Caco-2 (cell line): ENCODE data around the gene ZMAT5. TPM values are rescaled to one million over a fixed set of nuclear protein-coding genes. Genes with fewer than 3 reads are reported as not detected.

ENCODE experiments used
- BruUV-seq: library from RNA; stranded (reverse); fragments of 400-500 nt; replicated peaks from 2 replicates; lab custom pipeline; 2021; lab: Mats Ljungman, UMichigan
- CTCF ChIA-PET: fragments of 300-600 bp; sonication (Branson Sonifier 250); formaldehyde crosslinking; loops from one replicate; lab custom pipeline; 2022; ENCODE audit warnings: antibody characterized with exemption; lab: Charles Lee
- POLR2A ChIA-PET: fragments of 300-600 bp; sonication (Branson Sonifier 250); formaldehyde crosslinking; loops from one replicate; lab custom pipeline; 2022; ENCODE audit warnings: antibody characterized with exemption; lab: Charles Lee
- DNase-seq, 2 experiments: peaks; one replicate each; pipeline versions ENCODE4 v3.0.0 to v3.0.0-alpha.2; 2020 to 2022
- H3K27me3 ChIP-seq: replicated peaks from 2 replicates; pipeline ENCODE4 v1.6.0; 2011; ENCODE audit warnings: low read length; ENCODE audit not compliant: control insufficient read depth, insufficient read depth
- H3K36me3 ChIP-seq: 2 replicates; pipeline ENCODE4 v1.5.1; 2011; ENCODE audit warnings: low read length; ENCODE audit not compliant: control insufficient read depth, insufficient read depth
- H3K4me1 ChIP-seq: fragments of 250-450 bp; sonication (Bioruptor Pico); 2 replicates; pipeline ENCODE4 v1.5.1; 2020; ENCODE audit warnings: mild to moderate bottlenecking
- H3K4me3 ChIP-seq: 2 replicates; pipeline ENCODE4 v1.5.1; 2011; ENCODE audit warnings: low read depth, mild to moderate bottlenecking, control low read depth, low read length
- H3K9me3 ChIP-seq: fragments of 250-450 bp; sonication (Bioruptor Pico); 2 replicates; pipeline ENCODE4 v1.5.1; 2020; ENCODE audit warnings: mild to moderate bottlenecking, moderate library complexity
- H3K27ac Mint-ChIP-seq: one replicate; pipeline ENCODE4 v1.8.0; 2022; ENCODE audit warnings: mixed read lengths; ENCODE audit not compliant: unreplicated experiment
- H3K27me3 Mint-ChIP-seq: one replicate; pipeline ENCODE4 v1.8.0; 2022; ENCODE audit warnings: mixed read lengths; ENCODE audit not compliant: insufficient read depth, unreplicated experiment
- H3K36me3 Mint-ChIP-seq: one replicate; pipeline ENCODE4 v1.8.0; 2022; ENCODE audit warnings: mild to moderate bottlenecking, mixed read lengths; ENCODE audit not compliant: insufficient read depth, unreplicated experiment
- H3K4me1 Mint-ChIP-seq: one replicate; pipeline ENCODE4 v1.8.0; 2022; ENCODE audit warnings: low read depth, mixed read lengths; ENCODE audit not compliant: unreplicated experiment
- H3K4me3 Mint-ChIP-seq: one replicate; pipeline ENCODE4 v1.8.0; 2022; ENCODE audit warnings: mild to moderate bottlenecking, moderate library complexity, mixed read lengths; ENCODE audit not compliant: unreplicated experiment
- H3K9me3 Mint-ChIP-seq: one replicate; pipeline ENCODE4 v1.8.0; 2022; ENCODE audit warnings: mixed read lengths; ENCODE audit not compliant: unreplicated experiment
- intact Hi-C: fragments of 100-400 bp; cut with micrococcal nuclease; formaldehyde crosslinking; loops from one replicate; pipeline ENCODE4 v1.10.0; 2022; ENCODE audit not compliant: unreplicated experiment
- total RNA-seq: library from RNA; stranded (reverse); gene quantifications from 2 replicates; pipeline ENCODE4 v1.2.3, GENCODE V29; 2022
- TF ChIP-seq, protein P1 (sequence below), 2 experiments: fragments of 200-600 bp in 1 of 2; IDR thresholded peaks; 1 replicate in 1 of 2; 2 replicates in 1 of 2; pipeline versions ENCODE4 v1.5.1 to v1.8.0; 2011 to 2022; ENCODE audit warnings: antibody characterized with exemption in 1 of 2, control low read depth in 1 of 2, inconsistent platforms in 1 of 2, low read depth in 1 of 2, low read length in 1 of 2, mild to moderate bottlenecking in 1 of 2, moderate library complexity in 1 of 2; ENCODE audit not compliant: insufficient read depth in 1 of 2, severe bottlenecking in 1 of 2, unreplicated experiment in 1 of 2

The ZMAT5 gene
- total RNA-seq, 1 experiment from 2014 or later = 19.7 TPM

DNA sequence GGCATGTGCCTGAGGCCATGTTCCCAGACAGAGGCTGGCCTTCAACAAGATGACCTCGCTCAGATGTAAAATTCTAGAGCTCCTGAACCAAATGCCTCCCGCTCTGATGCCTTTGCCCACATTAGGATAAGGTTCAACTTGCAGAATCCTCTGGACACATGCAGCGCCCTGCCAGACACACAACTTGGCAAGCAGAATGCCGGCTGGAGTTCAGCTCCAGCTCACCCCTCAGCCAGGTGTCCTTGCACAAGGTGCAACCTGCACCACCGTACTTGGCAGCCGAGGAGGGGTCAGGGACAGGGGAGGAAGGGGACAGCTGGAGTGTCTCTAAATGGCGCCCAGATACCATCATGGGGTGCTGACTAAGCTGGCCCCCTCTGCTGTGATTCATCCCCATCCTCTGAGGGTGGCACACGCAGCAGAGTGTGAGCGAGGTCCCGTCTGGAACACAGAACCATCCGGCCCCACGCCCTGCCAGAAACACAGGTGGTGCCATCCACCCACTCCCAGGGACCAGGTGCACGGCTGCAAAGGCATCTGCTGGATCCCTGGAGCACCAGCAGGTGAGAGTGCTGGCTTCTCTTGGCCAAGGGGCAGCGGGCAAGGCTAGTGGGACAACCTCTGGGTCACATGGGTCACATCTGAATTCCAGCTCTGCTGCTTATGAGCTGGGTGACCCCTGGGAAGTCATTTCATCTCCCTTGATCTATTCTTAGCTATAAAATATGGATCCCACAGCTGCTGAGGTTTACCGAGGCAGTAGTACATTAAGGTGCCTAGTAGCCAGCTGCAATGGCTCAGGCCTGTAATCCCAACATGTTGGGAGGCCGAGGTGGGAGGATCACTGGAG lies 12.8 kb downstream of the ZMAT5 start:
- H3K4me3 ChIP-seq = no peak overlapping the region
- no peak overlapping the region for H3K27ac Mint-ChIP-seq
- H3K9me3 Mint-ChIP-seq = no peaks in the 10 kb centered on the region
- H3K4me1 Mint-ChIP-seq = peaks cover 6% of the 10 kb centered on the region
- H3K36me3 Mint-ChIP-seq = no peaks in the 10 kb centered on the region
- no peaks in the 10 kb centered on the region for H3K9me3 ChIP-seq
- ChIA-PET CTCF (interaction anchor here (0.6 kb wide), 1 partner anchor 73 kb away, joined by 6 read pairs; no protein-coding TSS in a partner anchor), POLR2A (interaction anchor here (0.7 kb wide), 1 partner anchor 34 kb away, joined by 3 read pairs; no protein-coding TSS in a partner anchor)
- H3K36me3 ChIP-seq = no peaks in the 10 kb centered on the region
- H3K4me3 Mint-ChIP-seq = no peak overlapping the region
- BruUV-seq = no TSS peak
- H3K4me1 ChIP-seq = no peaks in the 10 kb centered on the region
- H3K27me3 ChIP-seq = no peaks in the 10 kb centered on the region
- no peak for DNase-seq
- no peaks in the 10 kb centered on the region for H3K27me3 Mint-ChIP-seq
- intact Hi-C loops = no loop called here
- TF ChIP-seq, protein P1, sequence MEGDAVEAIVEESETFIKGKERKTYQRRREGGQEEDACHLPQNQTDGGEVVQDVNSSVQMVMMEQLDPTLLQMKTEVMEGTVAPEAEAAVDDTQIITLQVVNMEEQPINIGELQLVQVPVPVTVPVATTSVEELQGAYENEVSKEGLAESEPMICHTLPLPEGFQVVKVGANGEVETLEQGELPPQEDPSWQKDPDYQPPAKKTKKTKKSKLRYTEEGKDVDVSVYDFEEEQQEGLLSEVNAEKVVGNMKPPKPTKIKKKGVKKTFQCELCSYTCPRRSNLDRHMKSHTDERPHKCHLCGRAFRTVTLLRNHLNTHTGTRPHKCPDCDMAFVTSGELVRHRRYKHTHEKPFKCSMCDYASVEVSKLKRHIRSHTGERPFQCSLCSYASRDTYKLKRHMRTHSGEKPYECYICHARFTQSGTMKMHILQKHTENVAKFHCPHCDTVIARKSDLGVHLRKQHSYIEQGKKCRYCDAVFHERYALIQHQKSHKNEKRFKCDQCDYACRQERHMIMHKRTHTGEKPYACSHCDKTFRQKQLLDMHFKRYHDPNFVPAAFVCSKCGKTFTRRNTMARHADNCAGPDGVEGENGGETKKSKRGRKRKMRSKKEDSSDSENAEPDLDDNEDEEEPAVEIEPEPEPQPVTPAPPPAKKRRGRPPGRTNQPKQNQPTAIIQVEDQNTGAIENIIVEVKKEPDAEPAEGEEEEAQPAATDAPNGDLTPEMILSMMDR (IDR thresholded peaks at IDR 0.05; ENCODE audit: insufficient read depth in 1 of 2, low read depth in 1 of 2, low read length in 1 of 2, severe bottlenecking in 1 of 2, unreplicated experiment in 1 of 2) = no peak

- H3K4me3 Mint-ChIP-seq = no peak overlapping the region
- peaks cover 13% of the 10 kb centered on the region for H3K4me1 Mint-ChIP-seq
- Histone ChIP-seq H3K9me3 (no peaks in the 10 kb centered on the region), H3K4me1 (peaks cover 16% of the 10 kb centered on the region; the same call in 1 of the 2 replicates), H3K27me3 (no peaks in the 10 kb centered on the region), H3K4me3 (no peak overlapping the region), H3K36me3 (no peaks in the 10 kb centered on the region)
- intact Hi-C loops = no loop called here
- ChIA-PET POLR2A (no interaction called here), CTCF (no interaction called here)
- H3K27ac Mint-ChIP-seq = no peak overlapping the region
- H3K9me3 Mint-ChIP-seq = no peaks in the 10 kb centered on the region
- TF ChIP-seq, protein P1 (IDR thresholded peaks at IDR 0.05; ENCODE audit: insufficient read depth in 1 of 2, low read depth in 1 of 2, low read length in 1 of 2, severe bottlenecking in 1 of 2, unreplicated experiment in 1 of 2) = no peak
- BruUV-seq = no TSS peak
- H3K27me3 Mint-ChIP-seq = no peaks in the 10 kb centered on the region
- no peak for DNase-seq
- no peaks in the 10 kb centered on the region for H3K36me3 Mint-ChIP-seq
Observed at GRCh38 chr22:29751669-29752068, 15.1 kb downstream of the ZMAT5 start.

- POLR2A ChIA-PET = no interaction called here
Observed at GRCh38 chr22:29750559-29751538, 16.0 kb downstream of the ZMAT5 start.

More at GRCh38 chr22:29750559-29751538, 16.0 kb downstream of the ZMAT5 start:
- intact Hi-C loops = no loop called here
- TF ChIP-seq, protein P1 (IDR thresholded peaks at IDR 0.05; ENCODE audit: insufficient read depth in 1 of 2, low read depth in 1 of 2, low read length in 1 of 2, severe bottlenecking in 1 of 2, unreplicated experiment in 1 of 2) = no peak
- CTCF ChIA-PET = interaction anchor here (0.6 kb wide), 1 partner anchor 11 kb away, joined by 3 read pairs; no protein-coding TSS in a partner anchor
- Mint-ChIP-seq H3K4me3 (no peak overlapping the region), H3K36me3 (no peaks in the 10 kb centered on the region), H3K9me3 (no peaks in the 10 kb centered on the region), H3K4me1 (peaks cover 13% of the 10 kb centered on the region), H3K27me3 (no peaks in the 10 kb centered on the region), H3K27ac (no peak overlapping the region)
- no peak for DNase-seq
- BruUV-seq = no TSS peak
- H3K4me1 ChIP-seq = peaks cover 16% of the 10 kb centered on the region; the same call in 1 of the 2 replicates
- H3K36me3 ChIP-seq = no peaks in the 10 kb centered on the region
- H3K27me3 ChIP-seq = no peaks in the 10 kb centered on the region
- H3K9me3 ChIP-seq = no peaks in the 10 kb centered on the region
- H3K4me3 ChIP-seq = no peak overlapping the region
